GM12875 (cell line): ENCODE measurements around the gene DTWD2.
"Not testable (repeated sequence)": the region's sequence is repeated elsewhere in the genome, so short reads cannot be mapped to it uniquely, and the experiment has no call there.

Experiments
- H3K4me3 ChIP-seq: one replicate; pipeline ENCODE4 v1.5.1; 2011; ENCODE audit warnings: low read depth, low read length, control low read depth
- CTCF ChIP-seq: IDR thresholded peaks from 2 replicates; pipeline ENCODE4 v1.5.1; 2011; ENCODE audit warnings: low read depth, mild to moderate bottlenecking, control low read depth, inconsistent platforms, low read length, moderate library complexity, borderline replicate concordance; ENCODE audit not compliant: insufficient read depth

Gene DTWD2

GRCh38 chr5:118996098-118996497 is 7.8 kb upstream of the DTWD2 start:
- H3K4me3 ChIP-seq, result no peak overlapping the region
- no peak for TF ChIP-seq CTCF

GRCh38 chr5:118994595-118994994 is 6.2 kb upstream of the DTWD2 start:
- H3K4me3 ChIP-seq, result no peak overlapping the region

GRCh38 chr5:118993118-118993517 is 4.8 kb upstream of the DTWD2 start:
- H3K4me3 ChIP-seq, result not testable (repeated sequence)

More at GRCh38 chr5:118994595-118994994, 6.2 kb upstream of the DTWD2 start:
- no peak for TF ChIP-seq CTCF

GRCh38 chr5:118992055-118992454 is 3.7 kb upstream of the DTWD2 start:
- not testable (repeated sequence) for H3K4me3 ChIP-seq

- no peak overlapping the region for H3K4me3 ChIP-seq
- no peak for TF ChIP-seq CTCF
Measured at GRCh38 chr5:118990582-118990981, 2.2 kb upstream of the DTWD2 start.

GRCh38 chr5:118989816-118990215 is 1.5 kb upstream of the DTWD2 start:
- no peak overlapping the region for H3K4me3 ChIP-seq
- no peak for TF ChIP-seq CTCF

GRCh38 chr5:118988866-118989180 is 476 bp upstream of the DTWD2 start:
- TF ChIP-seq CTCF, result no peak
- H3K4me3 ChIP-seq, result peak overlapping the region; percentile 86

- H3K4me3 ChIP-seq, result no peak overlapping the region
- no peak for TF ChIP-seq CTCF
Measured at GRCh38 chr5:118984602-118985001, 3.7 kb downstream of the DTWD2 start.
